OCI-LY1 (cell line): ENCODE measurements around the gene C1QTNF5.

Experiments
- H2AFZ ChIP-seq: fragments of 200-600 bp; sonication (generic), shearing (Covaris generic); 2 replicates; pipeline ENCODE4 v1.6.0; 2014; ENCODE audit warnings: antibody characterized with exemption, mild to moderate bottlenecking, low read length
- H3F3A ChIP-seq: fragments of 200-600 bp; sonication (generic), shearing (Covaris generic); 2 replicates; pipeline ENCODE4 v1.6.0; 2014; ENCODE audit warnings: mild to moderate bottlenecking, antibody characterized with exemption, low read length, moderate library complexity; ENCODE audit not compliant: insufficient read depth
- H3K27ac ChIP-seq: fragments of 200-600 bp; sonication (generic); 2 replicates; pipeline ENCODE4 v1.5.1; 2014; ENCODE audit warnings: low read length, mixed run types, mild to moderate bottlenecking, low read depth; ENCODE audit not compliant: poor library complexity, severe bottlenecking
- H3K27me3 ChIP-seq: fragments of 200-600 bp; sonication (generic); 2 replicates; pipeline ENCODE4 v1.6.0; 2014; ENCODE audit warnings: antibody characterized with exemption, mild to moderate bottlenecking, low read length, moderate library complexity; ENCODE audit not compliant: insufficient read depth
- H3K36me3 ChIP-seq: fragments of 200-600 bp; sonication (generic); 2 replicates; pipeline ENCODE4 v1.6.1; 2014; ENCODE audit warnings: mild to moderate bottlenecking, antibody characterized with exemption, low read length, moderate library complexity, mixed read lengths; ENCODE audit not compliant: insufficient read depth
- H3K4me1 ChIP-seq: fragments of 200-600 bp; sonication (generic); 2 replicates; pipeline ENCODE4 v1.5.1; 2014; ENCODE audit warnings: mild to moderate bottlenecking, low read length, moderate library complexity; ENCODE audit not compliant: insufficient read depth, severe bottlenecking
- H3K4me2 ChIP-seq: fragments of 200-600 bp; sonication (generic), shearing (Covaris generic); 2 replicates; pipeline ENCODE4 v1.6.1; 2014; ENCODE audit warnings: low read length
- H3K4me3 ChIP-seq: fragments of 200-600 bp; sonication (generic); 2 replicates; pipeline ENCODE4 v1.5.1; 2014; ENCODE audit warnings: low read length, low read depth, mild to moderate bottlenecking, mixed read lengths; ENCODE audit not compliant: poor library complexity, severe bottlenecking
- H3K79me2 ChIP-seq: fragments of 200-600 bp; shearing (Covaris generic); 2 replicates; pipeline ENCODE4 v1.6.1; 2016; ENCODE audit warnings: mixed run types, low read length, mixed read lengths; ENCODE audit not compliant: insufficient read depth
- H3K9ac ChIP-seq: fragments of 200-600 bp; sonication (generic), shearing (Covaris generic); 2 replicates; pipeline ENCODE4 v1.6.1; 2014; ENCODE audit warnings: mild to moderate bottlenecking, low read length, mixed read lengths
- H3K9me2 ChIP-seq: fragments of 200-600 bp; sonication (generic), shearing (Covaris generic); 2 replicates; pipeline ENCODE4 v1.6.1; 2014; ENCODE audit warnings: low read depth, mild to moderate bottlenecking, low read length, mixed read lengths
- H3K9me3 ChIP-seq: fragments of 200-600 bp; shearing (Covaris generic); 2 replicates; pipeline ENCODE4 v1.6.1; 2014; ENCODE audit warnings: low read length, mixed read lengths
- H4K20me1 ChIP-seq: fragments of 200-600 bp; sonication (generic), shearing (Covaris generic); 2 replicates; pipeline ENCODE4 v1.6.0; 2016; ENCODE audit warnings: mild to moderate bottlenecking, low read length; ENCODE audit not compliant: insufficient read depth
- CTCF ChIP-seq: fragments of 200-600 bp; sonication (generic), shearing (Covaris generic); IDR thresholded peaks from 2 replicates; pipeline ENCODE4 v1.5.1; 2017; ENCODE audit warnings: mild to moderate bottlenecking, antibody characterized with exemption, low read length, moderate library complexity, mixed read lengths
- EZH2 ChIP-seq: fragments of 200-600 bp; sonication (generic), shearing (Covaris generic); IDR thresholded peaks from 2 replicates; pipeline ENCODE4 v1.8.0; 2017; ENCODE audit warnings: borderline replicate concordance, mixed run types, mild to moderate bottlenecking, antibody characterized with exemption, low read length, moderate library complexity, mixed read lengths

Gene C1QTNF5

GRCh38 chr11:119363081-119363850 is 22.6 kb upstream of the C1QTNF5 start:
- Histone ChIP-seq H3F3A (no peaks in the 10 kb centered on the region), H4K20me1 (no peaks in the 10 kb centered on the region), H3K36me3 (no peaks in the 10 kb centered on the region), H3K9me3 (no peaks in the 10 kb centered on the region), H3K27ac (peak overlapping the region; percentile 98), H3K9me2 (no peaks in the 10 kb centered on the region), H3K27me3 (no peaks in the 10 kb centered on the region), H3K79me2 (no peaks in the 10 kb centered on the region), H3K4me1 (peaks cover 93% of the 10 kb centered on the region), H2AFZ (no peak overlapping the region), H3K4me2 (peak overlapping the region; percentile 59), H3K4me3 (no peak overlapping the region), H3K9ac (peak overlapping the region; percentile 62; the same call in 1 of the 2 replicates)
- no peak for TF ChIP-seq EZH2
- no peak for TF ChIP-seq CTCF

GRCh38 chr11:119362741-119363080 is 22.0 kb upstream of the C1QTNF5 start:
- H4K20me1 ChIP-seq = no peaks in the 10 kb centered on the region
- H3K27ac ChIP-seq = peak overlapping the region; percentile 98
- peaks cover 93% of the 10 kb centered on the region for H3K4me1 ChIP-seq
- peak overlapping the region; percentile 59 for H3K4me2 ChIP-seq
- H3K79me2 ChIP-seq = no peaks in the 10 kb centered on the region
- no peaks in the 10 kb centered on the region for H3F3A ChIP-seq
- peak overlapping the region; percentile 62; the same call in 1 of the 2 replicates for H3K9ac ChIP-seq
- H3K36me3 ChIP-seq = no peaks in the 10 kb centered on the region
- no peak overlapping the region for H3K4me3 ChIP-seq
- H3K9me3 ChIP-seq = no peaks in the 10 kb centered on the region
- no peaks in the 10 kb centered on the region for H3K27me3 ChIP-seq
- no peak overlapping the region for H2AFZ ChIP-seq
- TF ChIP-seq EZH2 = no peak
- TF ChIP-seq CTCF = no peak
- H3K9me2 ChIP-seq = no peaks in the 10 kb centered on the region

GRCh38 chr11:119361941-119362725 is 21.4 kb upstream of the C1QTNF5 start:
- peak overlapping the region; percentile 98 for H3K27ac ChIP-seq
- no peaks in the 10 kb centered on the region for H3K79me2 ChIP-seq
- no peak overlapping the region for H2AFZ ChIP-seq
- H3K4me1 ChIP-seq = peaks cover 93% of the 10 kb centered on the region
- H3K9me2 ChIP-seq = no peaks in the 10 kb centered on the region
- no peaks in the 10 kb centered on the region for H3K9me3 ChIP-seq
- TF ChIP-seq EZH2 = no peak
- no peak for TF ChIP-seq CTCF
- H3F3A ChIP-seq = no peaks in the 10 kb centered on the region
- no peaks in the 10 kb centered on the region for H3K36me3 ChIP-seq
- H3K9ac ChIP-seq = peak overlapping the region; percentile 62
- H3K27me3 ChIP-seq = no peaks in the 10 kb centered on the region
- peak overlapping the region; percentile 59 for H3K4me2 ChIP-seq
- no peaks in the 10 kb centered on the region for H4K20me1 ChIP-seq
- peak overlapping the region; percentile 29 for H3K4me3 ChIP-seq
